GM12875 (cell line): ENCODE data around the gene CAV3.

Experiments used
- H3K4me3 ChIP-seq: one replicate; pipeline ENCODE4 v1.5.1; 2011; ENCODE audit warnings: low read depth, low read length, control low read depth
- CTCF ChIP-seq: IDR thresholded peaks from 2 replicates; pipeline ENCODE4 v1.5.1; 2011; ENCODE audit warnings: low read depth, mild to moderate bottlenecking, control low read depth, inconsistent platforms, low read length, moderate library complexity, borderline replicate concordance; ENCODE audit not compliant: insufficient read depth

Gene CAV3

GRCh38 chr3:8794247-8794646 lies 60.6 kb downstream of the CAV3 start:
- no peak overlapping the region for H3K4me3 ChIP-seq
- TF ChIP-seq CTCF = no peak
